Stimulated activated CD8-positive, alpha-beta memory T cell treated with anti-CD3 and anti-CD28 coated beads, Interleukin-7, amount 100 ng/mL, for 24 hours (primary cell): ENCODE measurements around the gene INPP5A.
"Not testable (repeated sequence)": the region's sequence is repeated elsewhere in the genome, so short reads cannot be mapped to it uniquely, and the experiment has no call there.

ENCODE experiments used
- DNase-seq: peaks from one replicate; pipeline ENCODE4 v3.0.0-alpha.2; 2020; ENCODE audit warnings: low read depth

The INPP5A gene, protein sequence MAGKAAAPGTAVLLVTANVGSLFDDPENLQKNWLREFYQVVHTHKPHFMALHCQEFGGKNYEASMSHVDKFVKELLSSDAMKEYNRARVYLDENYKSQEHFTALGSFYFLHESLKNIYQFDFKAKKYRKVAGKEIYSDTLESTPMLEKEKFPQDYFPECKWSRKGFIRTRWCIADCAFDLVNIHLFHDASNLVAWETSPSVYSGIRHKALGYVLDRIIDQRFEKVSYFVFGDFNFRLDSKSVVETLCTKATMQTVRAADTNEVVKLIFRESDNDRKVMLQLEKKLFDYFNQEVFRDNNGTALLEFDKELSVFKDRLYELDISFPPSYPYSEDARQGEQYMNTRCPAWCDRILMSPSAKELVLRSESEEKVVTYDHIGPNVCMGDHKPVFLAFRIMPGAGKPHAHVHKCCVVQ

DNA sequence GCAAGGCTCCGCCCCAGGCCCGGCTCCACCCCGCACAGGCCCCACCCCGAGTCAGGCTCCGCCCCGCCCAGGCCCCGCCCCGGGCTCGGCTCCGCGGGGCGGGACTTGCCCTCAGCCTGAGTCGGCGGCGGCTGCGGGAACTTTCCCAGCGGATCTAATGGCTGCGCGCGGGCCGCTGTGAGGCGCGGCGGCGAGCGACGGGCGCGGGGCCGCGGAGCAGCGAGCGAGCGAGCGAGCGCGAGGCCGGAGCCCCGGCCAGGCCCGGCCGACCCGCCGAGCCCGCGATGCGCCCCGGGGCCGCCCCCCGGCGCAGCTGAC lies at the start of gene INPP5A:
Gene INPP5A, plus strand, starts transcription at position 104 of the 318 bp plus-strand sequence. CDS start 310 bp downstream, outside the sequence.
- DNase-seq: no peak

DNA sequence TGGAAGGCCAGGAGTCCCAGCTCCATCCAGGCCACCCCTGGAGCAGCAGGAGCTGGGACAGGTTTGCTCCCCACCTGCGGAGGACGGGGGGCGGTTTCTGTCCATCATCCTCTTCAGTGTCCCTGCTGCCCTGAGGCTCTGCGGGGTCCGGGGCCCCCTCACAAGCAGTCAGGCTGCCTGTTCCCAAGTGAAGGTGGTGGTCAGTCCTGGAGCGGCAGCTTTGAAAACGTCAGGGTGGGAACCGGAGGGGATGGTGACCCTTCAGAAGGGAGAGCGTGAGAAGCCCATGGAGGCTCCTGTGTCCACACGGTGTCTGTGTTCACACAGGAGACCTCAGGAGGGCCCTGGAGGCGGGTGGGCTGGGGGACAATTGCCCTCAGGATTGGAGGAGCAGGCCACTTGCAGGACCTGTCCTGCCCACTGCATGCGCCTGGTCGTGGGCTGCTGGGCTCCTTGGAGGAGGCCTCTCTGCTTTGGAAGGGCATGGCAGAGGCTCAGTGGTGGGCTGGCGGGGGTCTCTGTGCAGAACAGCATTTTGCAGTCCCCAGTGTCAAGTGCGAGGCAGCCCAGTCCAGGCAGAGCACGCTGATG lies 49.3 kb upstream of the INPP5A start:
- no peak for DNase-seq

DNA sequence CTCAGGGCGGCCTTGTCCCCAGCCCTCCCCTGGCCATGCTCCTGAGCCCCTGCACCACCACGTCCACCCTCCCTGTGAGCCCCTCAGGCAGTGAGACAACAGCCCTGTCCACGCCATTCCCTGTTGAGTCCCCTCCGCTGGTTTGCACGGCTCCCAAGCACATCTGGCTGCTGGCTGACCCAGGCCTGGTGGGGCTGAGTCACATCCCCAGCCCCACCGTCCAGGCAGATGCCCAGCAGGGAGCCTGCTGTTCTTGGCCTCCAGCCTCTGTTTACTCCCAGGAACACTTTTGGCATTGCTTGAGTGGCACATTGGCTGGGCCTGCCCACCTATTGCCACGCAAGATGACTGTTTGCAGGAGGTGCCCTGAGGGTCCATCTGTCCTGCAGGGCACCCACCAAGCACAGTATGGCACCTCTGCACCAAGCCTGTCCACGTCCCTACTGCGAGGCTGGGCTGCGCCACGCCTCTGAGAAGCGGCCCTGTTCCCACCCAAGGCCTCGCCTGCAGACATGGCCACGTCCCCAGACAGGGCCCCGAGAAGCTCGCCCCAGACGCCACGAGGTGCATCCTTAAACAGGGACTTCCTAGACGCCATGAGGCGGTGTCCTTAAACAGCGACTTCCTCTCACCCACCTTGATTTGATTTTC lies 48.4 kb upstream of the INPP5A start:
- no peak for DNase-seq

DNA sequence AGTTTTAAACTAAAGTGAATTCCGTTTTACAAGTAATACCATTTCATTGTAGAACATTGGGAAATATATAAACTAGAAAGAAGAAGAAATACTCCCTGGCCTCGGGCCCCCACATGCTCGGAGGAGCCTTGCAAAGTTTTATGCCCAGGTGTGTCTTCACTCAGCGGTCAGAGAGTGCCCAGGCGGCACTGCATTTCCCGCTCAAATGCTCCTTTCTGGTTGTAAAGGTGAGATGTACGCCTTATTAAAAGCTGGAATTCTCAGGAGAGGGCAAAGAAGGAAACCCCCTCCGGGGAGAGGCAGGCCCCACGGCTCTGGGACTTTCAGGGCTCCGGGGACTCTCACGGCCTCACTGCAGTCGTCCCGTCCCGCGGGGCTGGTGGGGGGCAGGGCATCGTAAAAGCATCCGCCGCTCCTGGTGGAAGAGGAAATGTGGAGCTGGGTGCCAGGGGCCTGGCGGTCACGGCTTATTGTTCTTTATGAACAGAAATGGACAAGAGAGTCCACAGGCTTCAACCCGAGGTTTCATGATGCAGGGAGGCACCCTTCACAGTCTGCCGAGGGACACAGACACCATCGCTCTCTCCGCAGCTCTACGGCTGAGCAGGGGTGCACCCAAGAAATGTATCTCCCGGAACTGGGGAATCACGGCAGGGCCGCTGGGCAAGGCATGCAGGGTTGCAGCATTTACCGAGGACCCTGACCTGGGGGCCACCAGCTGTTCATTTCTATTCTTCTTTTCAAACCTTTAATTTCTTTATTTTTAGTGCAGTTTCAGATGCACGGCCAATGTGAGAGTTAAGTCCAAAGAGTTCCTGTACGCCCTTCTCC lies 47.7 kb upstream of the INPP5A start:
- DNase-seq: no peak

DNA sequence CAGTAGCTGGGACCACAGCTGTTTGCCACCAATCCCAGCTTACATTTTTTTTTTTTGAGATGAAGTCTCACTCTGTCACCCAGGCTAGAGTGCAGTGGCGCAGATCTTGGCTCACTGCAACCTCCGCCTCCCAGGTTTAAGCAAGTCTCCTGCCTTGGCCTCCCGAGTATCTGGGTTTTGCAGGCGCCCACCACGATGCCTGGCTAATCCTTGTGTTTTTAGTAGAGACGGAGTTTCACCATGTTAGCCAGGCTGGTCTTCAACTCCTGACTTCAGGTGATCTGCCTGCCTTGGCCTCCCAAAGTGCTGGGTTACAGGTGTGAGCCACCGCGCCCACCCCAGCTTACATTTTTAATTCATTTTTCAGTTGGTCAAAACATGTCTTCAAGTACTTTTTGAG lies 46.1 kb upstream of the INPP5A start:
- DNase-seq: not testable (repeated sequence)

DNA sequence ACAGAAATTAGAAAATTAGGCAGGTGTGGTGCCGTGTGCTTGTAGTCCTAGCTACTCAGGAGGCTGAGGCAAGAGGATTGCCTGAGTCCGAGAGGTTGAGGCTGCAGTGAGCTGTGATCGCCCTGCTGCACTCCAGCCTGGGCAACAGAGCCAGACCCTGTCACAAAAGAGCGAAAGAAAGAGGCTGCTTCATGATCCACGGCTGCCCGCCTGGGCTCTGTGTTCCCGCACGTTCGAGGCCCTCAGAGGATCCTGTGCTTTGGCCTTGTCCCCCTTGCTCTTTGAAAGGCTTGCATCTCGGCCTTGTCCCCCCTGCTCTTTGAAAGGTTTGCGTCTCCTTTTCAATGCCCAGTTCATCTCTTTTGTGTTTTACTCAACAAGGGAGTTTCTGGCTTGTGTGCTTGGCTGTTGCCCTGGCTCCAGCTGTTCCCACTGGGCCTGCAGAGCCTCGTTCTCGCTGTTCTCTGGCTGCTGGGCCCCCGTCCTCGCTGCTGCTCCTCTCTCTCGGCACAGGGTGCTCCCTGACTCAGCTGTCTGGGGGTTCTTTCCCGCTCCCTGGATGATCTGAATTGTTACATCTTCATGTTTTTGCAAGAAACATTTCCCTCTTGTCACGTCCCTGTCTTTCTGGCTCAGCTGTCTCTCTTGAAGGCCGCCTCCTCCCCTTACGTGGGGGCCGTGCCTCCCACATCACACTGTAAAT lies 45.1 kb upstream of the INPP5A start:
- DNase-seq: no peak

DNA sequence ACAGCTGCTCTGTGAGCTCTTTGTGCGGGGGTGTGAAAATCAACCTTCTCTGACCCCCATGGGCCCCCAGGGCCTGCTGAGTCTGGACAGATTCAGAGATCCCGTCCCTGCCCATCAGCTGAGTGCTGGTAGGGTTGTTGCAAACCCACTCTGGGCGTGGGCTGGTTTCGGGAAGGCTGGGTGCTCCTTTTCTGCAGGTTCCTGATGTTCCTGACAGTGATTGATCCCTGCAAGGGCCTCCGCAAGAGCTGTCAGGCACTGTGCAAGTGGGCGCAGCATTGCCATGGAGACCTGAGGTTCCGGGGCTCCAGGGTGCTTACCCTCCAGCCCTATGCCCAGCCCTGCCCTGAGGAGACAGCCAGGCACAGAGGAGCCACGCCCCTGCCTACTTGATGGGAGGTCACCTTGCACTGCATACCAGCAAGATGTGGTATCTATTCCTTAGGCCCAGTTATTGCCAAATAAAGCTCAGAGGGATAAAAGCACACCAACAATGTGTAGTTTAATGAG lies 44.3 kb upstream of the INPP5A start:
- no peak for DNase-seq

DNA sequence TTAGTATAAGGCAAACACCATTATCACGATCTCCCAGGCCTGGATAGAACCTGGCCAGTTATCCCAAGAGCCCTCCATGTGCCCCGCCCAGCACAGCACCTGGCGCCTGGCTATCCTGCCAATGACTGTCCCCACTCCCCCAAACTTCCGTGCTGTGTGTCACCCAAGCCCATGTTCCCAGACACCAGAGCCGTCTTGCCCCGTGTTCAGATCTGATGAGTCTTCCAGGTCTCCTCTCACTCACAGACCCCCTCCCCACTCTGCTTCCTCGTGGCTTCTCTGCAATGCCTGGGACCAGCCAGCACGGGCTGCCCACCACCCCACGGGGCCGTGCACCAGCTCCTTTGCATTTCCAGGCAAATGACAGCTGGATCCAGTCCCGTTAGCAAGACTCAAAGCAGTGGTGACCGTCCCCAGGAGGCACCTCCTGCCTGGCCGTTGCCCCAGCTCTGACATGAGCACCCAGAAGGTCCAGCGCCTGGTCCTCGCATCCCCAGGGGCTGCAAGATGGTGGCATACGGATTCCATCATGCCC lies 43.8 kb upstream of the INPP5A start:
- DNase-seq: no peak

DNA sequence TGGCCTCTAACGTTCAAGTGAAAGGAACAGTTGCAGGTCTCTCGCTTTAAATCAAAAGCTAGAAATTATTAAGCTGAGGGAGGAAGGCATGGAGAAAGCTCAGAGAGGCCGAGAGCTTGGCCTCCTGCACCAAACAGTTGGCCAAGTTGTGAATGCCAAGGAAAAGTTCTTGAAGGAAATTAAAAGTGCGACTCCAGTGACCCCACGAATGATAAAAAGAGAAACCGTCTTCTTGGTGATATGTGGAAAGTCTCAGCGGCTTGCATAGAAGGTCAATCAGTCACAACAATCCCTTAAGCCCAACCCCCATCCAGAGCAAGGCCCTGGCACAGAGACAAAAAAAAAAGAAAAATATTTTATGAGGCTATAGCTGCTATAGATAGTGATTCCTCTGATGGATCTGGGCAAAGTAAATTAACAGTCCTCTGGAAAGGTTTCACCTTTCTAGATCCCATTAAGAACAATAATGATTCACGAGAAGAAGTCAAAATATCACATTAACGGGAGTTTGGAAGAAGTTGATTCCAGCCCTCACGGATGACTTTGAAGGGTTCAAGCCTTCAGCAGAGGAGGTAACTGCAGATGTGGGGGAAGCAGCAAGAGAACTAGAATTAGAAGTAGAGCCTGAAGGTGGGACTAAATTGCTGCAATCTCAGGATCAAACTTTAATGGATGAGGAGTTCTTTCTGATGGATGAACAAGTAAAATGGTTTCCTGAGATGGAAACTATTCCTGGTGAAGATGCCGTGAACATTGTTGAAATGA lies 42.5 kb upstream of the INPP5A start:
- no peak for DNase-seq

DNA sequence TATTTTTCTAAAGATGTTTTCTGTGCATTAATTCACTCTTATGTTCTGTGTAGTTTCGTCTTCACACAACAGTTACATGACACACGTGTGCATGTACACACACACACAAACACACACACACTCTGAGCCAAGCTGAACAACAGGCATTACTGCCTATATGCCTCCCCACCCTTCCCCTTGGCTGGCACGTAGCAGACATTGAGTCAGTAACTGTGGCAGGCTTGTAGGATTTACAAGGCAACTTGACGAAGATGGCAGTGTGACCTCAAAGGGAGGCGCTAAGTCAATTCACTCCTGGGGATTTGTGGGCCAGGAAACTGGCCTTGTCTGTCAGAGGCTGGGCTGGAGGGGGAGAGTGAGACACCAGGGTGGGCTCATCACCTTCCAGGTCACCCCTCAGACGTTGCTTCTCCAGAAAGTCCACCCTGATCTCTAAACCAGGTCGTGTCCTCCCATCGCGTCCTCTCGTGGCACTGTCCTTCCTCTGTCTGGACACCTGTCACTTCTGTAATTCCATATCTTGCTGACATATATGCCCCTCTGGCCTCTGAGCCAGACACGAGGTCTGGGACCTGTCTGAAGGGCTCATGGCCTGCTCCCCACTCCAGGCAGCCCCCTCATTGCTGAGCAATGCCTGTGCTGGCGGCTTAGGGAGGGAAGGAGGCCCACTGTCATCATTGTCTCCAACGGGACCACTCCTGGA lies 41.1 kb upstream of the INPP5A start:
- no peak for DNase-seq

DNA sequence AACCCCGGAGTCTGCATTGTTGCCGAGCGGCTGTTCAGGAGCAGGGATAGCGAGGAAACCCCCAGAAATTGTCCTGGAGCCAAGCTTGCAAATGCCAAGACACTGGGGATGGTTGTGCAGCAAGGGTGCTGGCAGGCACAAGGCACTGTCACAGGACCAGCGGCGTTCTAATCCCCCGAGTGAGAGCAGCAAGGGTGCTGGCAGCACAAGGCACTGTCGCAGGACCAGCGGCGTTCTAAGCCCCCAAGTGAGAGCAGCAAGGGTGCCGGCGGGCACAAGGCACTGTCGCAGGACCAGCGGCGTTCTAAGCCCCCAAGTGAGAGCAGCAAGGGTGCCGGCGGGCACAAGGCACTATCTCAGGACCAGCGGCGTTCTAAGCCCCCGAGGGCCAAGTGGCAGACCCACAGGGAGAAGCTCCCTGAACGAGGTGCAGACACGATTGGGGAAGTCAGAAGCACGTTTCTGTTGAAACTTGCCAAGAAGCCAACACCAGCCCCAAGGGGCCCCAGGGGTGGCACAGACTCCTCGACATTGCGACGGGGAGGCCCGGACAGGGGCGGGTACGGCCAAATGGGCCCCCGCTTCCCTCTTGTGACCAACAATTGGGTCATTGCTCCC lies 40.4 kb upstream of the INPP5A start:
- no peak for DNase-seq

DNA sequence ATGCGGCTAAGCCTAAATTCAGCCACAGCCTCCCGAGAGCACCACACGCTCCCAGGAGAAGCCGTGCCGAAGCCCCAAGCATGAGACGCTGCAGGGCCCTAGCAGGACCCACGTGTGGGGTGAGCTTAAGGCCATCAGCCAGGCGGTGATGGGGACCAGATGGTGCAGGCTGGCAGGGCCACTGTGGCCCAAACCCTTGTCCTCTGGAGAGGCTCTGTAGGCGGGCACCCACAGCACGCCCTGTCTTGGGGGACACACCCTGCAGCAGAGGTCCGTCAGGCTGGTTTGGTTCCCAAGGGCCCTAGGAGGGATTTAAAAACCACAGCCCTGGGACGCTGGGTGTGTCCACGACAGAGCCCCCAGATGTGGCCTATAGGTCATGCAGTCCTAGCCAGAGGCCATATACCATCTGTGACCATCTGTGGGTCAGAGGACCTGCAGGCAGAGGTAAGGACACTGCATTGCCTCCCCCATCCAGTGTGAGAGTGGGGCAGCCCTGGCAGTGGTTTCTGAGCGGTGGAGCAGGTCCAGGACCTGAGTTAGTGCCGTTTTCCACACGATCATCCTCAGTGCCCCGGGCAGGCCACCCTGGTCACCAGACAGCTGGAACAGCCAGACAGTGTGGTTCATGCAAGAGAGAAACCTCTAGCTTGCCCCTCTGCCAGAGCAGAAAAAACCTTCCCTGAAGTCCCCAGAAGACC lies 39.6 kb upstream of the INPP5A start:
- no peak for DNase-seq

DNA sequence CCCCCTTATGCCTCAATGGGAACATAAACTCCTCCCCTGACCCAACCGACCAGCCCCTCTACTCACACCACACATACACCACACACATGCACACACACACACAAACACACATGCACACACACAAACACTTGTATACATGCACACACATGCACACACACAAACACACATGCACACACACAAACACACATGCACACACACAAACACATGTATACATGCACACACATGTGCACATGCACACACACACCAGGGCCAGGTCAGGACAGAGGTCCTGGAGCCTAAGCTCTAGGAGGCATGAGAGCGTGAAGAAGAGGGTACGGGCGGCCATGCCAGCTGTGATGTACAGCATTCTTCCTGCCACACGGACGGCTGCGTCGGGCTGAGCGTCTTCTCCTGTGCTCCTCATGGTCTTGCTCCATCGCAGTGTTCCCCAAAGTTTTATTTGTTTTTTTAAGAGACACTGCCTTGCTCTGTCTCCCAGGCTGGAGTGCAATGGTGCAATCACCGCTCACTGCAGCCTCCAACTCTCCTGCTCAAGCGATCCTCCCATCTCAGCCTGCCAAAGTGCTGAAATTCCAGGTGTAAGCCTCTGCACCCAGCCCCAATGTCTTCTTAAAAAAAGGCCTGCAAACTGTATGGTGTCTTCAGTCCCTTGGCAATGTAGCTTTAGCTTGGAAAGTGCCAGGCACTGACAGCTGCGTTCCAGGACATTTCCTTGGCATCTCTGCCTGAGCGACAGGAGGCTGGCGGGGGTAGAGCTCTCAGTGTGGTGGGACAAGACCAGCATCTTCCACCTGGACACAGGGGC lies 38.8 kb upstream of the INPP5A start:
- DNase-seq: no peak

DNA sequence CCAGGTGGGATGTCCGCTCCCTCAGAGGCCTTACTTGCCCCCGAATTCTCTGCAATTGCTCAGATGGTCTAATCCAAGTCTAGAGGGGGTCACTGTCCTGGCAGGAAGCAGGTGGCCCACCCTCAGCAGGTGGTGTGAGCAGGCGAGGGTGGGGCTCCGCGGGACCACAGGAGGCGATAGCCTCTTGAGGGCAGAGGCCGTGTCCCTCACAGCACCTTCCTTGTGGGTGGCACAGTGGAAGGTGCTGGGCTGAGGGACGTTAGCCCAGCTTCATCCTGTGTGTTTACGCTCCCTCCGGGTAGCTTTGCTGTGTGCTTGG lies 38.3 kb upstream of the INPP5A start:
- DNase-seq: no peak

DNA sequence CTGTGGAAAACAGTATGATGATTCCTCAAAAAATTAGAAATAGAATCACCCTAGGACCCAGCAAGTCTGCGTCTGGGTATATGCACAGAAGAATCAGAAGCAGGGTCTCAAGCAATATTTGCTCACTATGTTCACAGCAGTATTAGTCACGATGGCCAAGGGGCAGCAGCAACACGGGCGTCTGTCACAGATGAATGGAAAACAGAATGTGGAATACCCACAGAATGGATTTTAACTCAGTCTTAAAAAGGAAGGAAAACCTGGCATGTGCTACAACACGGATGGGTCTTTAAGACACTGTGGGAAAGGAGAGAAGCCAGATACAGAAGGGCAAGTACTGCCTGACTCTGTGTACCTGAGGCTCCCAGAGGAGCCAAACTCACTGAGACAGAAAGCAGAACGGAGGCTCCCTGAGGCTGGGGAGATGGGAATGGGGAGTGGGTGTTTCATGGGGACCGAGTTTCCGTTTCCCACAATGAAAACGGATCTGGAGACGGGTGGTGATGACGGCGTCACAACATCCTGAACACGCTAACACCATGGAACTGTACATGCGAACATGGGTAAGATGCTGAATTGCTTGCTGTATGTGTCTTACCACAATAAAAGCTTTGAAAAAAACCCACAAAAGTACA lies 36.7 kb upstream of the INPP5A start:
- DNase-seq: no peak

DNA sequence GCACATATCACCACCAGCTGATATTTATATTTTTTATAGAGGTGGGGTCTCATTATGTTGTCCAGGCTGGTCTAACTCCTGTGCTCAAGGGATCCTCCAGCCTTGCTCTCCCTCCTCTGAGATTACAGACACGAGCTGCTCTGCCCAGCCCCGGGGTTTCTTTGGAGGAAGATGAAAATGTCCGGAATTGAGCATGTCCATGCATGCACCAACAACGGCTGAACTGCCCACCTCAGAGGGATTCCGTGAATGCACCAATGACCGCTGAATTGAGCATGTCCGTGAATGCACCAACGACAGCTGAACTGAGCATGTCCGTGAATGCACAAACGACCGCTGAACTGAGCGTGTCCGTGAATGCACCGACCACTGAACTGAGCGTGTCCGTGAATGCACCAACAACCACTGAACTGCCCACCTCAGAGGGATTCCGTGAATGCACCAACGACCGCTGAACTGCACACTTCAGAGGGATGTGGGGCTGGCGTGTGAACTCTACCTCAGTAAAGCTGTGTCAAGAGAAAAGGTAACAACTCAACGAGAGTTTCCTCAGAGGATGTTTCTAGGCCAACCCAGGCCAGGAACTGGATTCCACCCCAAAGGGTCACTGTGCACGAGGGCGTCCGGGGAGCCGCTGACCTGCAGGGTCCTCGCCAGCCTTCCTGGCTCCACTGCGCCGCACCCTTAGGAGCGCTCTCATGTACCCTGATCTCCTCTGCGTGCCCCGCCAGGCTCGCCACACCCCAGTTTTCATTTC lies 34.9 kb upstream of the INPP5A start:
- no peak for DNase-seq
